Liver (tissue), 9 donors: ENCODE measurements around the gene HAPLN1. TPM values are rescaled to one million over a fixed set of nuclear protein-coding genes. Genes with fewer than 3 reads are reported as not detected.

ENCODE experiments used
- DNase-seq: peaks from one replicate; pipeline ENCODE4 v3.0.0-alpha.2; 2017; ENCODE audit warnings: low spot score
- H3K27ac ChIP-seq, 2 donors: one replicate each; pipeline ENCODE4 v1.7.0; 2013; ENCODE audit warnings: inconsistent platforms in 2 of 2, low read length in 2 of 2, control low read depth in 1 of 2, low read depth in 1 of 2, mild to moderate bottlenecking in 1 of 2
- H3K27me3 ChIP-seq, 4 donors: one replicate each; pipeline versions ENCODE4 v1.6.1 to v1.7.0; 2013; ENCODE audit warnings: low read length in 3 of 4, inconsistent platforms in 1 of 4, mild to moderate bottlenecking in 1 of 4, moderate library complexity in 1 of 4; ENCODE audit not compliant: control insufficient read depth in 4 of 4, insufficient read depth in 4 of 4
- H3K36me3 ChIP-seq, 4 donors: one replicate each; pipeline versions ENCODE4 v1.6.1 to v1.7.0; 2013; ENCODE audit warnings: low read length in 3 of 4, mild to moderate bottlenecking in 3 of 4, low read depth in 1 of 4, moderate library complexity in 1 of 4; ENCODE audit not compliant: control insufficient read depth in 4 of 4, insufficient read depth in 3 of 4
- H3K4me1 ChIP-seq, 4 donors: one replicate each; pipeline versions ENCODE4 v1.6.1 to v1.7.0; 2013; ENCODE audit warnings: low read length in 3 of 4, mild to moderate bottlenecking in 3 of 4, moderate library complexity in 1 of 4; ENCODE audit not compliant: control insufficient read depth in 4 of 4, insufficient read depth in 4 of 4
- H3K4me3 ChIP-seq, 3 donors: one replicate each; pipeline versions ENCODE4 v1.6.1 to v1.7.0; 2013; ENCODE audit warnings: low read length in 3 of 3, control low read depth in 1 of 3, low read depth in 1 of 3, mild to moderate bottlenecking in 1 of 3
- H3K9ac ChIP-seq, 2 donors: one replicate each; pipeline ENCODE4 v1.7.0; 2013; ENCODE audit warnings: low read length in 2 of 2, mild to moderate bottlenecking in 2 of 2, moderate library complexity in 2 of 2, control low read depth in 1 of 2, low read depth in 1 of 2
- H3K9me3 ChIP-seq, 4 donors: one replicate each; pipeline versions ENCODE4 v1.6.1 to v1.7.0; 2013; ENCODE audit warnings: low read length in 3 of 4; ENCODE audit not compliant: control insufficient read depth in 4 of 4
- EGR1 ChIP-seq, 2 donors: IDR thresholded peaks; 2 replicates each; pipeline ENCODE4 v1.6.1; 2016 to 2018; ENCODE audit warnings: antibody characterized with exemption in 2 of 2, low read depth in 2 of 2
- FOXA2 ChIP-seq: IDR thresholded peaks from 2 replicates; pipeline ENCODE4 v1.6.1; 2016; ENCODE audit warnings: antibody characterized with exemption
- GABPA ChIP-seq, 2 donors: IDR thresholded peaks in 1 of 2; conservative IDR thresholded peaks in 1 of 2; 2 replicates each; pipeline ENCODE4 v1.6.1; 2016; ENCODE audit warnings: antibody characterized with exemption in 2 of 2, mild to moderate bottlenecking in 1 of 2, moderate library complexity in 1 of 2
- JUND ChIP-seq, 2 donors: IDR thresholded peaks; 2 replicates each; pipeline ENCODE4 v1.6.1; 2016; ENCODE audit warnings: antibody characterized with exemption in 2 of 2
- MAX ChIP-seq: IDR thresholded peaks from 2 replicates; pipeline ENCODE4 v1.6.1; 2016; ENCODE audit warnings: antibody characterized with exemption
- NR2F2 ChIP-seq: IDR thresholded peaks from 2 replicates; pipeline ENCODE4 v1.6.1; 2016; ENCODE audit warnings: antibody characterized with exemption
- RAD21 ChIP-seq, 2 donors: IDR thresholded peaks; 2 replicates each; pipeline ENCODE4 v1.6.1; 2016; ENCODE audit warnings: antibody characterized with exemption in 2 of 2, mild to moderate bottlenecking in 2 of 2
- REST ChIP-seq: IDR thresholded peaks from 2 replicates; pipeline ENCODE4 v1.6.1; 2016; ENCODE audit warnings: antibody characterized with exemption, mild to moderate bottlenecking
- RXRA ChIP-seq, 2 donors: IDR thresholded peaks; 2 replicates each; pipeline ENCODE4 v1.6.1; 2017 to 2018; ENCODE audit warnings: antibody characterized with exemption in 2 of 2, mild to moderate bottlenecking in 1 of 2
- TAF1 ChIP-seq: conservative IDR thresholded peaks from 2 replicates; pipeline ENCODE4 v1.6.1; 2016; ENCODE audit warnings: antibody characterized with exemption, mild to moderate bottlenecking
- YY1 ChIP-seq: IDR thresholded peaks from 2 replicates; pipeline ENCODE4 v1.6.1; 2016; ENCODE audit warnings: antibody characterized with exemption, mild to moderate bottlenecking
- WGBS: extraction: QIAGEN DNeasy Blood & Tissue Kit; methylation state at CpG from one replicate; pipeline ENCODE4 v1.1.7; 2013; 5-methylcytosine and 5-hydroxymethylcytosine counted together
- polyA plus RNA-seq, 2 donors: library from polyadenylated mRNA; stranded (reverse) in 1 of 2; unstranded in 1 of 2; fragments of 200-250 nt in 1 of 2; fragments of >200 nt in 1 of 2; fragmentation: Nextera tagmentation in 1 of 2; extraction: Ambion mirVana in 1 of 2; gene quantifications; one replicate each; pipeline versions ENCODE4 v1.2.1 to v1.2.3, GENCODE V29; 2013 to 2015
- total RNA-seq, 2 donors: library from RNA; depleted of rRNA; stranded (reverse); fragments of >200 nt; gene quantifications; one replicate each; pipeline ENCODE4 v1.2.3, GENCODE V29; 2014
- TF ChIP-seq, protein P1 (sequence below): IDR thresholded peaks from 2 replicates; pipeline ENCODE4 v1.6.1; 2016; ENCODE audit warnings: antibody characterized with exemption
- TF ChIP-seq, protein P2 (sequence below): fragments of 150-350 bp; IDR thresholded peaks from 2 replicates; pipeline ENCODE4 v1.5.1; 2017; ENCODE audit warnings: improper control_type of control experiment, low read depth, low read length; ENCODE audit not compliant: missing input control
- TF ChIP-seq, protein P3 (sequence below): IDR thresholded peaks from 2 replicates; pipeline ENCODE4 v1.6.1; 2016; ENCODE audit warnings: antibody characterized with exemption
- donor health status: healthy.
- donor health status: healthy.
- donor health status: healthy.
- donor health status: healthy.
- donor health status: healthy.

Gene HAPLN1
- total and polyA plus RNA-seq, 4 donors: 0.07 to 1.3 TPM; not detected in 2

- no peak for DNase-seq
- TF ChIP-seq, protein P1, sequence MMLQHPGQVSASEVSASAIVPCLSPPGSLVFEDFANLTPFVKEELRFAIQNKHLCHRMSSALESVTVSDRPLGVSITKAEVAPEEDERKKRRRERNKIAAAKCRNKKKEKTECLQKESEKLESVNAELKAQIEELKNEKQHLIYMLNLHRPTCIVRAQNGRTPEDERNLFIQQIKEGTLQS: no peak
- no peak for TF ChIP-seq EGR1 (IDR thresholded peaks at IDR 0.05; ENCODE audit: low read depth in 2 of 2)
- no peak for TF ChIP-seq FOXA2
- no peak for TF ChIP-seq RXRA (IDR thresholded peaks at IDR 0.05)
- no peak for TF ChIP-seq GABPA (IDR thresholded peaks at IDR 0.05 in 1 of 2, conservative IDR thresholded peaks at IDR 0.05 in 1 of 2)
- TF ChIP-seq TAF1: no peak
- TF ChIP-seq MAX: no peak
- TF ChIP-seq, protein P2, sequence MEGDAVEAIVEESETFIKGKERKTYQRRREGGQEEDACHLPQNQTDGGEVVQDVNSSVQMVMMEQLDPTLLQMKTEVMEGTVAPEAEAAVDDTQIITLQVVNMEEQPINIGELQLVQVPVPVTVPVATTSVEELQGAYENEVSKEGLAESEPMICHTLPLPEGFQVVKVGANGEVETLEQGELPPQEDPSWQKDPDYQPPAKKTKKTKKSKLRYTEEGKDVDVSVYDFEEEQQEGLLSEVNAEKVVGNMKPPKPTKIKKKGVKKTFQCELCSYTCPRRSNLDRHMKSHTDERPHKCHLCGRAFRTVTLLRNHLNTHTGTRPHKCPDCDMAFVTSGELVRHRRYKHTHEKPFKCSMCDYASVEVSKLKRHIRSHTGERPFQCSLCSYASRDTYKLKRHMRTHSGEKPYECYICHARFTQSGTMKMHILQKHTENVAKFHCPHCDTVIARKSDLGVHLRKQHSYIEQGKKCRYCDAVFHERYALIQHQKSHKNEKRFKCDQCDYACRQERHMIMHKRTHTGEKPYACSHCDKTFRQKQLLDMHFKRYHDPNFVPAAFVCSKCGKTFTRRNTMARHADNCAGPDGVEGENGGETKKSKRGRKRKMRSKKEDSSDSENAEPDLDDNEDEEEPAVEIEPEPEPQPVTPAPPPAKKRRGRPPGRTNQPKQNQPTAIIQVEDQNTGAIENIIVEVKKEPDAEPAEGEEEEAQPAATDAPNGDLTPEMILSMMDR: no peak
- no peak for TF ChIP-seq REST
- TF ChIP-seq, protein P3, sequence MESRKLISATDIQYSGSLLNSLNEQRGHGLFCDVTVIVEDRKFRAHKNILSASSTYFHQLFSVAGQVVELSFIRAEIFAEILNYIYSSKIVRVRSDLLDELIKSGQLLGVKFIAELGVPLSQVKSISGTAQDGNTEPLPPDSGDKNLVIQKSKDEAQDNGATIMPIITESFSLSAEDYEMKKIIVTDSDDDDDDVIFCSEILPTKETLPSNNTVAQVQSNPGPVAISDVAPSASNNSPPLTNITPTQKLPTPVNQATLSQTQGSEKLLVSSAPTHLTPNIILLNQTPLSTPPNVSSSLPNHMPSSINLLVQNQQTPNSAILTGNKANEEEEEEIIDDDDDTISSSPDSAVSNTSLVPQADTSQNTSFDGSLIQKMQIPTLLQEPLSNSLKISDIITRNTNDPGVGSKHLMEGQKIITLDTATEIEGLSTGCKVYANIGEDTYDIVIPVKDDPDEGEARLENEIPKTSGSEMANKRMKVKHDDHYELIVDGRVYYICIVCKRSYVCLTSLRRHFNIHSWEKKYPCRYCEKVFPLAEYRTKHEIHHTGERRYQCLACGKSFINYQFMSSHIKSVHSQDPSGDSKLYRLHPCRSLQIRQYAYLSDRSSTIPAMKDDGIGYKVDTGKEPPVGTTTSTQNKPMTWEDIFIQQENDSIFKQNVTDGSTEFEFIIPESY: no peak
- Histone ChIP-seq H3K4me1 (no peaks in the 10 kb centered on the region), H3K27ac (no peak overlapping the region), H3K36me3 (no peaks in the 10 kb centered on the region), H3K9ac (no peak overlapping the region), H3K27me3 (peaks cover 0 to 3% (median 0%) of the 10 kb centered on the region in 4 donors), H3K4me3 (no peak overlapping the region), H3K9me3 (no peaks in the 10 kb centered on the region)
- 88% methylated on average over 1 of the region's 1 CpG for WGBS
Measured at GRCh38 chr5:83714810-83715209, 5.8 kb downstream of the HAPLN1 start.

DNA sequence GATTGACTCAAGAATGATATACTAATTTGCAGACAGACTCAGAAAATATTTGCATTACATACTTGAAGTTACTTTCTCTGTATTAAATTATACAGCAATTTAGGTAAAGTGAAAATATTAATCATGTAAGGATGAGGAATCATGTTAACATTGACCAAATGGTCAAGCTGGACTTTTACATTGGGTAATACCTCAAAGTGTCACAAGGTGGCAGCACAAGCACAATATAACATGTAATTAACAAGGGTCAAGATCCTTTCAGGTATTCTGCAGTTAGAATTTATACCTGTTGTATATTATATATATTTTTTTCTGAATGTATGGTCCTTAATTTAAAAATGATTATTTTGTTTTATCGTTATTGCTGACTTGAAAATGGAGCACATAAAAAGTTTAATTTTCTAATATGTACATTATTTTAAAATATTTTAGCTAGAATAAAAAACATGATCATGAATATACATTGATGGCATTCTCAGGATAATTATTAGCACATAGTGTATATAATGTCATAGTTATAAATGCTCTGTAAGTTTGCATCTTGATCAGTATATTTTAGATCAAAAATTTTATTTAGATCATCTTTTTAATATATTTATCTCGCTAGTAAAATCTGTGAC lies 8.6 kb downstream of the HAPLN1 start:
- H3K4me3 ChIP-seq: no peak overlapping the region
- no peaks in the 10 kb centered on the region for H3K36me3 ChIP-seq
- TF ChIP-seq RAD21 (IDR thresholded peaks at IDR 0.05) (peak; percentile 73 to 84), NR2F2 (no peak), YY1 (no peak), JUND (IDR thresholded peaks at IDR 0.05) (no peak)
- TF ChIP-seq, protein P2: peak; percentile 78
- TF ChIP-seq, protein P3: no peak
- no peak overlapping the region for H3K9ac ChIP-seq
- H3K9me3 ChIP-seq: no peaks in the 10 kb centered on the region
- H3K4me1 ChIP-seq: no peaks in the 10 kb centered on the region
- H3K27me3 ChIP-seq: peaks cover 0 to 5% (median 0%) of the 10 kb centered on the region in 4 donors
- 50% methylated on average over 2 of the region's 2 CpGs for WGBS
- no peak overlapping the region for H3K27ac ChIP-seq
- DNase-seq: no peak
